Ovary (tissue), 3 donors: ENCODE measurements around the gene TLR3.

Experiments used
- CTCF ChIP-seq, 3 donors: fragments of 450-650 bp in 2 of 3; fragments of 200-600 bp in 1 of 3; IDR thresholded peaks; one replicate each; pipeline versions ENCODE4 v1.5.1 to v1.8.0; 2016 to 2022; ENCODE audit warnings: antibody characterized with exemption in 3 of 3, mild to moderate bottlenecking in 1 of 3
- EP300 ChIP-seq: sonication (generic); formaldehyde crosslinking; IDR thresholded peaks from one replicate; pipeline ENCODE4 v1.6.1; 2017; ENCODE audit warnings: antibody characterized with exemption
- POLR2A ChIP-seq: fragments of 450-650 bp; IDR thresholded peaks from one replicate; pipeline ENCODE4 v1.6.1; 2017; ENCODE audit warnings: antibody characterized with exemption, mild to moderate bottlenecking, moderate library complexity
- donor health status: DM: no; HTN: no; CAD: no.

GRCh38 chr4:186097386-186097785 lies 28.4 kb downstream of the TLR3 start:
- no peak for TF ChIP-seq CTCF (IDR thresholded peaks at IDR 0.05)
- no peak for TF ChIP-seq POLR2A
- TF ChIP-seq EP300 = no peak
